WI38 (cell line): ENCODE results near the gene SYK.

Source experiments
- H3K4me3 ChIP-seq: 2 replicates; pipeline ENCODE4 v1.5.1; 2011; ENCODE audit warnings: low read depth, mild to moderate bottlenecking, control low read depth, low read length
- TF ChIP-seq, protein P1 (sequence below): IDR thresholded peaks from 2 replicates; pipeline ENCODE4 v1.5.1; 2012; ENCODE audit warnings: low read depth, mild to moderate bottlenecking, control low read depth, low read length

SYK gene

DNA sequence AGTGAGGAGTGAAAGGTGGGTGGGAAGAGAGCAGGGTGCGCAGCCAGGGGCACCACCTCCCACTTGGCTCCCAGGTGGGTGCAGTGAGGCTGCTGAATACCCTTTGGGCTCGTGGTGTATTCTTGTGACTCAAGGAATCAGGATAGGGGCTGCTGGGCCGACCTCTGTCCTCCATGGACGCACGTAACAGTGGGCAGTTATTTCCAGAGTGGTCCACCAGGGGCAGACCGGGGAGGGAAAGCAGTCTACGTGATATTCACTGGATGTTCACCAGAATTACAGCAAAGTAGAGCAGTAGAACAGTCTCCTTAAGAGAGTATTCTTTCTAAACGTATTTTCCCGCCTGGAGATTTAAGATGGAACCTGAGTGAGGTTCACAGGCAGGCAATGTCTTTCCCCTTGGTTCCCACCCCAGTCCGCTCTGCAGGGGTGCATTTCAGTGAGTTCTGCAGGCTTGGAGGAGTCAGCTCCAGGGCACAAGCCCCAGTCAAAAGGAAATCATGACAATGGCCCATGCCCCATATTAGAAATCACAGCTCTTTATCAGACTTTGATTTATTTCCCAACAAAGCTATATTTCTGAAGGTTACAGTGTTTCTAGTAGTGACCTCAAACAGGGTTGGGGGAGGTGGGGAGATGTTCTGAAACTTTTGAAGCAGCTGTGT is 88.7 kb downstream of the SYK start:
- TF ChIP-seq, protein P1, sequence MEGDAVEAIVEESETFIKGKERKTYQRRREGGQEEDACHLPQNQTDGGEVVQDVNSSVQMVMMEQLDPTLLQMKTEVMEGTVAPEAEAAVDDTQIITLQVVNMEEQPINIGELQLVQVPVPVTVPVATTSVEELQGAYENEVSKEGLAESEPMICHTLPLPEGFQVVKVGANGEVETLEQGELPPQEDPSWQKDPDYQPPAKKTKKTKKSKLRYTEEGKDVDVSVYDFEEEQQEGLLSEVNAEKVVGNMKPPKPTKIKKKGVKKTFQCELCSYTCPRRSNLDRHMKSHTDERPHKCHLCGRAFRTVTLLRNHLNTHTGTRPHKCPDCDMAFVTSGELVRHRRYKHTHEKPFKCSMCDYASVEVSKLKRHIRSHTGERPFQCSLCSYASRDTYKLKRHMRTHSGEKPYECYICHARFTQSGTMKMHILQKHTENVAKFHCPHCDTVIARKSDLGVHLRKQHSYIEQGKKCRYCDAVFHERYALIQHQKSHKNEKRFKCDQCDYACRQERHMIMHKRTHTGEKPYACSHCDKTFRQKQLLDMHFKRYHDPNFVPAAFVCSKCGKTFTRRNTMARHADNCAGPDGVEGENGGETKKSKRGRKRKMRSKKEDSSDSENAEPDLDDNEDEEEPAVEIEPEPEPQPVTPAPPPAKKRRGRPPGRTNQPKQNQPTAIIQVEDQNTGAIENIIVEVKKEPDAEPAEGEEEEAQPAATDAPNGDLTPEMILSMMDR, result peak; percentile 16; the same call in 1 of the 2 replicates

DNA sequence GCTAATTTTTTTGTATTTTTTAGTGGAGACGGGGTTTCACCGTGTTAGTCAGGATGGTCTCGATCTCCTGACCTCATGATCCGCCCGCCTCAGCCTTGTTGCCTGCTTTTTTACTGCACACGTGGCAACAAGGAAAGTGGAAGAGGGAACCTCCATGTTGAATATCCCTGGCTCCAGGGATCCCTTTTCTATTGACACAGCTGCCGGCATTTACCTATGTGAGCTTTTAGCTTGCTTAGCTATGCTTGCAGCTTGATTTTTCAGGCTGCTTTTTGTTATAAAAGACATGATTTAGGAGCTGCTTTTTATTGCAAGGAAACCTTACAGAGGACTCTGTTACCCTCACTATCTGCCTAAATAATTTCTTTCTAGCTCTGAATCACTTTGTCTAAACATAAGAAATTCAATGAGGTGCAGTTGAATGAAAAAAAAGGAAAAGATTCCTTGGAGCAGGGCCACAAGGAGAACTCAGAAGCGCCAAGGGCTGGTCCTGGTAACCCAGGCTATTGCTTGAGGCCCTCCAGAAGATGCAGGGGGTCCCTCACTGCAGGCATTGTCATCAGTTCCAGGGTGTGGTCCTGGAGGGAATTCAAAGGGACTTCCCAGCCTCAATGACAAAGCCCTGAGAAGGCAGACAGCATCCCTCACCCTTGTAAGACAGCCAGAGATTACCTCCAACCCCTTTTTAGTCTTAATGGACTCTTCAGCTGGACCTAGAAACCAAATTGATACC is 89.9 kb downstream of the SYK start:
- H3K4me3 ChIP-seq, result no peak overlapping the region
- TF ChIP-seq, protein P1, result no peak

More for the DNA sequence above, 88.7 kb downstream of the SYK start:
- H3K4me3 ChIP-seq, result no peak overlapping the region

DNA sequence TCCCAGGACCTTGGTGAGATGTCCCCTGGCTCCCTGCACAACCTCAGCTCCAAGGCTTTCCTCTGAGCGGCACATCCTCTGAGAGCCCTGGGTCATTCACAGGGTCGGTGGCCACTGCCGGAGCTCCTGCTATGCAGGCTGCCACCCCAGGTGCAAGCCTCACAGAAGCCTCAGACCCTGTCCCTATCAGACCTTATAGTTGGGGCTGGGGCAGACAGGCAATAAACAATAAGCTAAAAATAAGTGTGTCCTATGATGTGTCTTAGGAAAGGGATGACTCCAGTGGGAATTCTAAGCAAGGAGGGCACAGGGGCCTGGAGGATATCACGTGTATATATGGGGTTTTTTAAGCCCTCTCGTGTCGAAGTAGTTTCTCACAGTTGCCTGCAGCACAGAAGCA is 91.3 kb downstream of the SYK start:
- H3K4me3 ChIP-seq, result no peak overlapping the region
- TF ChIP-seq, protein P1, result no peak

DNA sequence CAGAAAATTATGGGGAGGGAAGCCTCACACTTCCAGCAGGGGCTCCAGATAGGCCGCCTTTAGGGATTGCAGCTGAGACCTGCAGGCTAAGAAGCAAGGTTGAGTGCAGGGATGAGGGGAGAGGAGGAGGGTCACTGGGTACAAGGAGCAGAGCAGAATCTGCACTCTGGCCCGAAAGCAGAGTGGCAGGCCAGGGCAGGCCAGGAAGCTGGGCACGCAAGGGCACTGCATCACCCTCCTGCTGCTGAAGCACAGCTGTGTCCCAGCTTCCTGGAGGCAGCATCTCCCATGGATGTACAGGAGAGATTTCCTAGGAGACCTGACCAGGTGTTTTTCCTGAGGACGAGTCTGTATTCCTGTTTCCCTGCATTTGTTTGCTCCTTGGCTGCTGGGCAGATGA is 92.1 kb downstream of the SYK start:
- H3K4me3 ChIP-seq, result no peak overlapping the region
- TF ChIP-seq, protein P1, result no peak

DNA sequence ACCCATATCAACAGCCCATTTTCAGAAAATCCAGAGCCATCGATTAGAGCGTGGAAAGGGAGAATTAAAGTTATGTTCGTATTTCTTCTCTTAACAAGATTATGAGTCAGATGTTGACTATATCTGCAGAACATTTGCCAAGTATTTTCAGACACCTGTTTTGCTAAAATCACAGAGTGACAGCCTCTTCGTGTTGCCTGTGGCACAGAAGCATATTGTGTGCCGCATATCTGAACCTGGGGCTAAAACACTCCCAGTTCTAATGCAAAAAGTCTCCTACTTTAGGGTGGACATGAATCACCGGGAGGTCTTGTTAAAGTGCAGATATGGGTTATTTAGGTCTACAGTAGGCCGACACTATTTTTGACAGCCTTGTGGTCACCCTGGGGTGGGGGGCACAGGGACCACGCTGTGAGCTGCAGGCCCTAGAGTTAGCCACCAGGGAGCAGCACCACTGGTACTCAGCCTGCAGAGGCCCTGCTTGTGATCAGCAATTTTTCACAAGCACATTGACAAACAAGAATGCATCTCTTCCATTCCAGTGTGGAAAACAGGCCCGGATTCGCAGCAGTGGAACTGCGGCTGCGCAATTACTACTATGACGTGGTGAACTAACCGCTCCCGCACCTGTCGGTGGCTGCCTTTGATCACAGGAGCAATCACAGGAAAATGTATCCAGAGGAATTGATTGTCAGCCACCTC is 93.5 kb downstream of the SYK start:
- TF ChIP-seq, protein P1, result peak; percentile 49
- H3K4me3 ChIP-seq, result no peak overlapping the region

DNA sequence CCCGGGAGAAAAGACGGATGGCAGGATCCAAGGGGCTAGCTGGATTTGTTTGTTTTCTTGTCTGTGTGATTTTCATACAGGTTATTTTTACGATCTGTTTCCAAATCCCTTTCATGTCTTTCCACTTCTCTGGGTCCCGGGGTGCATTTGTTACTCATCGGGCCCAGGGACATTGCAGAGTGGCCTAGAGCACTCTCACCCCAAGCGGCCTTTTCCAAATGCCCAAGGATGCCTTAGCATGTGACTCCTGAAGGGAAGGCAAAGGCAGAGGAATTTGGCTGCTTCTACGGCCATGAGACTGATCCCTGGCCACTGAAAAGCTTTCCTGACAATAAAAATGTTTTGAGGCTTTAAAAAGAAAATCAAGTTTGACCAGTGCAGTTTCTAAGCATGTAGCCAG is 94.2 kb downstream of the SYK start:
- TF ChIP-seq, protein P1, result no peak
- H3K4me3 ChIP-seq, result no peak overlapping the region

DNA sequence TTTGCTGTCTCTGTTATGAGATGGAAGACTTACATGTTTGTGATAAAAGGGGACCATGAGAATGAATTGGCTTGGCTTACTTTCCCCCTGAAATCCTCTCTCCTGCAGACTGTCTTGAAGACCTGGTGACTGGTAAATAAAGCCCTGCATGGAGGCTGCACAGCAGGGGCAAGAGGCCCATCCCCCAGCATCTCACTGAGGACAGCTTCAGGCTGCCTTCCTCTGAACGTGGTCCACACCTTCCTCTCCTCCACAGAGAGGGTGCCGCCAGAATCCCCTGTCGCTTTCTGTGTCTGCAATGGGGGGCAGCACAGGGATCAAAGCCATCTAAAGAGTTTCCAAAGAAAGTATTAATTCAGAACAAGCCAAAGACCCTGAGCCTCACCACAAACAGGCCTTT is 94.6 kb downstream of the SYK start:
- TF ChIP-seq, protein P1, result no peak
- H3K4me3 ChIP-seq, result no peak overlapping the region
